ENCODE data around the gene TFPI. TPM values are rescaled to one million over a fixed set of nuclear protein-coding genes. Genes with fewer than 3 reads are reported as not detected.
A peak's percentile ranks its signal among the peaks of the same experiment; 100 is the strongest.

Gene TFPI
- polyA plus RNA-seq, 1 donor: 49.6 TPM

GRCh38 chr2:187461294-187462261, 92.7 kb downstream of the TFPI start:
- DNase-seq: no peak

DNA sequence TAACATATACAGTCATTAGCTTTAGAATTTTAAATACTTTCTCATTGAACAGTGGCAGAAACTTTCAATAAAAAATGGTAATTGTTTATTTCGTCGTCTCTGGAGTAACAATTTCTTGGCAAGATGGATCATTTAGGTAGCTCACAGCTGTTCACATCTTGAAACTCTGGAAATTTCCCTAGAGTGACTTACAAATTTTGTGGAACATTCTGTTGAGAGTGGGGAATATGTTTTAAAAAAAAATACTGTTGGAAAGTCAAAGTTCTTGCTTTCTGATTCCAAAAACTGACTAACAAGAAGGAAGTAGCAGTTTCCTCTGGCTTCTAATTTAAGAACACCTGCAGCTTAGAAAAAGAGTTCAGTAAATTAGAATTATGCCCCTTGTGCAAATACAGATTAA, 95.0 kb downstream of the TFPI start:
- DNase-seq: no peak

- DNase-seq: no peak
Measured at GRCh38 chr2:187453078-187453641, 101.1 kb downstream of the TFPI start.

- no peak for DNase-seq
Measured at GRCh38 chr2:187451510-187451909, 102.7 kb downstream of the TFPI start.

GRCh38 chr2:187447336-187447735, 106.9 kb downstream of the TFPI start:
- DNase-seq: peak; percentile 13

DNA sequence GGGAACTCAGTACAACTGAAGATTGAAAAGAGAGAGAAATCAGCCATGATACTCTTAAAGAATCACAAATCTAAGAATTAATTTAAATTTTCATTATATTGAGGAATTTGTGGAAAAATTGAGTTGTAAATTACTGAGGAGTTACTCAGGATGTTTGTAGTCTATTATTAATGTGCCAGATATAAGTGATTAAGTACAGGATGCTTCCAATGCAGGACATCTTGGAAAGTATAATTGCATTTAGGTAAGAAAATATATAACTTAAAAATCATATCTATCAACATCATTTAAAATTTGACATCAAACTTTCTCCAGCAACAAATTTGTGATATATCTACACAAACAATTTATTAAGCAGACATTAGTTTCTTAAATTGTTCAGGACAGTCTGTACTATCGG, 107.5 kb downstream of the TFPI start:
- no peak for DNase-seq

GRCh38 chr2:187445051-187445450, 109.2 kb downstream of the TFPI start:
- DNase-seq: peak; percentile 9

DNA sequence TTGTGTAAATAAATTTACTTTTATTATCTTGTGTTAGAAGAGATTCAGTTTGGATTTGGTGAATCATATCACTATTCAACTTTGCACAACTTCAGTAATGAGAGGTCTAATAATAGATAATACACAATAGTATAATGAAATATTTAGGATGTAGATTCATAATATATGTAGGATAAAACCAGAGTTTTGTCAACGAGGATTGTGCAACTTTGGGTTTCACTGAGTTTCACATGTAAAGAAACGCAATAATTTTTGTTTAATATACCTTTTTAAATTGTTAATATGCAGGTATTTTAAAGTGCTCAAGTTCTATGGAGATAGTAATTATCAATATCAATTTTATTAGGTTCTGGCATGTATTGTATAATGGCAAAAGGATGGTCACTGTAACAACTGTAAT, 111.5 kb downstream of the TFPI start:
- DNase-seq: no peak

- no peak for DNase-seq
Measured at GRCh38 chr2:187442378-187442777, 111.9 kb downstream of the TFPI start.

GRCh38 chr2:187440101-187440675, 114.0 kb downstream of the TFPI start:
- DNase-seq: no peak

GRCh38 chr2:187438455-187438854, 115.8 kb downstream of the TFPI start:
- no peak for DNase-seq

DNA sequence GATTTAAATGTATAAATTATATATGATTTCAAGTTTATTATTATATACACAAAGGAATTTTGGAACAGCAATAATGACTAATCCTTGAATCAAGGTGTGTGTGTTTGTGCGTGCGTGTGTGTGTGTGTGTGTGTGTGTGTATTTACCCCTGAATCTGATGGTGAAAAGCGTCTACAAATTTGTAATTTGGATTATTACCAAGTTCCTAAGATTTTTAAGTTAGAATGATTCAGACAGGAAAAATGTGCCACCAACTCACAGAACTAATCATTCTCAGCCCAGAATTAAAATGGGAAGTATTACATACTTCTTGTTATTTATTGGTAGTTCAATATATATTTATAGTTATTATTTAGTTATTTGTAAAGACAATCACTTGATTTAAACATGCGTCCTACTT, 118.5 kb downstream of the TFPI start:
- no peak for DNase-seq

DNA sequence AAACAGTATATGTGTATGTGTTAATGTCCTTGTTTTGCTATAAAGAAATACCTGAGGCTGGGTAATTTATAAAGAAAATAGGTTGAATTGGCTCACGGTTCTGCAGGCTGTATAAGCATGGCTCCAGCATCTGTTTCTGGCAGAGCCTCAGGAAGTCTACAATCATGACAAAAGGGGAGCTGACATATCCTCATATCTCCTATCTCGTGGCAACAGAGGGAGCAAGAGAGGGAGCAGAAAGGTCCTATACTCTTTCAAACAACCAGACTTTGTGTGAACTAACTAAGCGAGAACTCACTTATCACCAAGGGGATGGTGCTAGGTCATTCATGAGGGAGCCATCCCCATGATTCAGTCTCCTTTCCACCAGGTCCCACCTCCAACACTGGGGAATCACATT, 119.2 kb downstream of the TFPI start:
- DNase-seq: no peak

- no peak for DNase-seq
Measured at GRCh38 chr2:187434342-187434785, 119.9 kb downstream of the TFPI start.

- DNase-seq: no peak
Measured at GRCh38 chr2:187431911-187432310, 122.3 kb downstream of the TFPI start.

DNA sequence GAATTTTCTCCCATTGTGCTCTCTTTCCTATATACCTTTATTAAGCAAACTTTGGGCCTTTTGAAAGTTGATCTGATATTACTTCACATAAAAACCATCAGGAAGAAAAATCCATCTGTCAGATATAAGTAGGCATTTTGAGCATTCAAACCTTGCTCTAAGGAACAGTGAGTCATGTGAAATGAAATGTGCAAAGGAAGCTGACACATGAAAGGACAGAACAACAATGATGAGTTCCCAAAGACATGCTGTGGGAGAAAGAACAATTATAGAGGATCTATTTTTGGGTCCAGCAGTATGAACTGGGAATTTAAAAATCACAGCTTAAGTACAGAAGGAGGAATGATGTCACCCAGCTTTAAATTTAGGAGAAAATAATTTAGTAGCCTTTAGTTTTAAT, 124.2 kb downstream of the TFPI start:
- no peak for DNase-seq

DNA sequence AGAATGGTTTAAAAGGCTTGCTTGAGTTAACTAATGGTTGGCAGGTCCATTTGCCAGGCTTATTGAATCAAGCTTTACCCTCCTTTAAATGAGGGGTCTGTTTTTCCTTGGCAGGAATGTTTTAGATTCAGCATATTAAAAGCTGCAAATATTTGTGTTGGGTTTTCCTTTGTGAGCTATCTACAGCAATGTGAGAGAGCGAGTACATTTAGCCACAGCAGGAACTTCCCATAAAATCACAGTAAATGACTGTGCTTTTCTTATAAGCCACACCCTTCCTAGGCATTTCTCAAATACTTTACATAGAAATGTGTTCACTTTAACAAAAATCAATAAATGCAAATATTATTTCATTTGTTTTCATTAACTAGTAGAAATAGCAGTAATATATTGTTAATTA, 130.1 kb downstream of the TFPI start:
- DNase-seq: no peak

GRCh38 chr2:187422282-187422681, 132.0 kb downstream of the TFPI start:
- DNase-seq: no peak

DNA sequence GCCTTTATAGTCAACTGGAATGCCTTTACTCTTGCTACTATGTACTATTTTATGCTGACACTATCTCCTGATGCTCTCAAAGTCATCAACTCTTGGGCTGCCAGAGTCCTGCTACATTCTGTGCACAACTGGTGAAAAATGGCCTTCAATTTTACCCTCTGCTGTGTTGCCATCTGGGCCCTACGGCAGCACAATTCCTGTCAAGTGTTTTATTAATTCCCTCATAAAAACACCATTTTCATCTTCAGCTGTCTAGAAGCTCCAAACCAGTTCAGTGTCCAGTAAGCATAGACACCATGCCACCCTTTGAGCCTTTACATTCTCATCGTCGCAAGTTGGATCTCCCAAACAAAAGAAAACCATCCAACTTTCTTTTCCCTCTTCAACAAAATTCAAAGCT, 132.7 kb downstream of the TFPI start:
- DNase-seq: no peak

GRCh38 chr2:187419808-187420207, 134.4 kb downstream of the TFPI start:
- no peak for DNase-seq

GRCh38 chr2:187415449-187415848, 138.8 kb downstream of the TFPI start:
- no peak for DNase-seq

All from hindlimb muscle (tissue), 1 donor.